Astrocyte of the cerebellum (primary cell): Measurements from ENCODE around the gene AP4M1.

Source experiments
- DNase-seq: peaks from one replicate; pipeline ENCODE4 v3.0.0-alpha.2; 2011; ENCODE audit warnings: low read depth
- H3K4me3 ChIP-seq: 2 replicates; pipeline ENCODE4 v1.5.1; 2011; ENCODE audit warnings: mild to moderate bottlenecking, low read depth, low read length, moderate library complexity
- CTCF ChIP-seq: IDR thresholded peaks from 2 replicates; pipeline ENCODE4 v1.5.1; 2012; ENCODE audit warnings: low read length, low read depth, moderate library complexity, mild to moderate bottlenecking; ENCODE audit errors: missing control alignments
- in situ Hi-C: cut with HindIII; loops from 2 replicates; pipeline ENCODE4 v1.10.0; 2017; ENCODE audit warnings: low sequenced_read_pairs

The AP4M1 gene

GRCh38 chr7:100082978-100083377, 18.5 kb upstream of the AP4M1 start:
- TF ChIP-seq CTCF = no peak
- in situ Hi-C loops = no loop called here
- no peak overlapping the region for H3K4me3 ChIP-seq
- DNase-seq = no peak

- no peak for TF ChIP-seq CTCF
- H3K4me3 ChIP-seq = no peak overlapping the region
- in situ Hi-C loops = no loop called here
- no peak for DNase-seq
These were observed 15.9 kb upstream of the AP4M1 start for GRCh38 chr7:100085515-100085914.

DNA sequence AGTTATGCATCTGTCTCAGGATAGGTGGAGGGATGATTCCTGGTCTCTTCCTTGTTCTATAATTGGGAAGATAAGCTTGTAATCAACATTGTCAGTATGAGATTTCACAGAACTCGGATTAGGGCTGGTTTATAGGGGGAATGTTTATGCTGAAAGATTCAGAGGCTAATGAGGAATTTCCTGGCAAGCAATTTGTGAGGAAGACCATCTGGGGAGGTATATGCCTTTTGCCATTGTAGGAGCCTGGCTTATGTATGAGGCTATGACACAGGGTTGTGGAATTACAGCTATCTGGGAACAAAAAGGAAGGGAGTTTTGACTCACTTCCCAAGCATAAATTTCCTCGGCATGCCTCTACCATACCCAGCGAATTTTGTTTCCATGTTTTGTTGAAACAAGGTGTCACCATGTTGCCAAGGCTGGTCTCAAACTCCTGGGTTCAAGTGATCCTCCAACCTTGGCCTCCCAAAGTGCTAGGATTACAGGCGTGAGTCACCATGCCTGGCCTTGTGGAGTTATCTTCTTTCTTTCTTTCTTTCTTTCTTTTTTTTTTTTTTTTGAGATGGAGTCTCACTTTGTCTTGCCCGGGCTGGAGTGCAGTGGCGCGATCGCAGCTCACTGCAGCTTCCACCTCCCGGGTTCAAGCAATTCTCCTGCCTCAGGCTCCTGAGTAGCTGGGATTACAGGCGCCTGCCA, 14.2 kb upstream of the AP4M1 start:
- in situ Hi-C loops = no loop called here
- H3K4me3 ChIP-seq = no peak overlapping the region
- DNase-seq = peak; percentile 88
- no peak for TF ChIP-seq CTCF

- DNase-seq = no peak
- in situ Hi-C loops = no loop called here
- no peak for TF ChIP-seq CTCF
- peak overlapping the region; percentile 89 for H3K4me3 ChIP-seq
These were observed 13.3 kb upstream of the AP4M1 start for GRCh38 chr7:100088095-100088620.

DNA sequence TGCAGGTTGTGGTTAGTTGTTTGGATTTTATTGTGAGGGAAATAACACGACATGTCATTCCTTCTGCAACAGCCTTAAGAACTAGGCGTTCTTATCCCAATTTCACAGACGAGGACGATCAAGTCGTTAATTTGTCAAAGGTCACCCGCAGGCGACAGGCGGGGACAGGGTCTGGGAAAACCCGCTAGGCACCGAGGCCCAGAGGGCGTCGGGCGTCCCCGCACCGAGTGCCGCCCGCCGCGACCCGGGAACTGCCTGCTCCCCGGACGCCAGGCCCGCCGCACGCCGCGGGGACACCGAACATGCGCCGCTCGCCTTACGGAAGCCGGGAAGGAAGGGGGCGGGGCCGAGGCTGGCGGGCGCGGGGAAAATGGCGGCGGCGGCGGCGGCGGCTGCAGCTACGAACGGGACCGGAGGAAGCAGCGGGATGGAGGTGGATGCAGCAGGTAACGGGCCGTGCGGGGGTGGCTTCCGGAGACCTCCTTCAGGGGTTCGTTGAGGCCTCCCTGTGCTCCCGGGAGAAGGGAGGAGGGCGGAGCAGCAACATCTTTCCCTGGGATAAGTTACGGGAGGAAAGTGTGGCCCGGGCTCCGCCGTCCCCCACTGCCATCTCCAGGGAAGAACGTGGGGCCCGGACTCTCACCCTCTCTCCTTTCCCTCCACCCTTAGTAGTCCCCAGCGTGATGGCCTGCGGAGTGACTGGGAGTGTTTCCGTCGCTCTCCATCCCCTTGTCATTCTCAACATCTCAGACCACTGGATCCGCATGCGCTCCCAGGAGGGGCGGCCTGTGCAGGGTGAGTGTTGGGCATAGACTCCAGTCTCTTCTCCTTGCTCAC, 12.6 kb upstream of the AP4M1 start, which contains the start of gene COPS6:
Gene COPS6 (plus strand): TSS at position 349 of the 837 bp plus-strand sequence. CDS start 22 bp downstream, at position 371.
- TF ChIP-seq CTCF = no peak
- in situ Hi-C loops = no loop called here
- H3K4me3 ChIP-seq = peak within 1 kb of the TSS; percentile 89
- DNase-seq = no peak

GRCh38 chr7:100089458-100090196, 11.8 kb upstream of the AP4M1 start:
- no peak for DNase-seq

More at GRCh38 chr7:100089458-100090196, 11.8 kb upstream of the AP4M1 start:
- in situ Hi-C loops = no loop called here
- peak overlapping the region; percentile 89 for H3K4me3 ChIP-seq
- TF ChIP-seq CTCF = no peak
